Neural crest cell (in vitro differentiated cells): ENCODE data around the gene ARFGEF3. TPM values are rescaled to one million over a fixed set of nuclear protein-coding genes. Genes with fewer than 3 reads are reported as not detected.
"Not testable (repeated sequence)": the region's sequence is repeated elsewhere in the genome, so short reads cannot be mapped to it uniquely, and the experiment has no call there.

ENCODE experiments used
- DNase-seq: peaks from one replicate; pipeline ENCODE4 v3.0.0; 2021; ENCODE audit warnings: low read depth, mixed read lengths, low spot score
- H3K27ac Mint-ChIP-seq: one replicate; pipeline ENCODE4 v1.8.0; 2021; ENCODE audit warnings: mild to moderate bottlenecking, mixed read lengths; ENCODE audit not compliant: unreplicated experiment
- H3K27me3 Mint-ChIP-seq: 2 replicates; pipeline ENCODE4 v1.8.0; 2021; ENCODE audit warnings: low read depth, mild to moderate bottlenecking, mixed read lengths
- H3K36me3 Mint-ChIP-seq: 2 replicates; pipeline ENCODE4 v1.8.0; 2021; ENCODE audit warnings: low read depth, mild to moderate bottlenecking, mixed read lengths
- H3K4me1 Mint-ChIP-seq: 2 replicates; pipeline ENCODE4 v1.8.0; 2021; ENCODE audit warnings: mixed read lengths
- H3K4me3 Mint-ChIP-seq: one replicate; pipeline ENCODE4 v1.8.0; 2021; ENCODE audit warnings: mild to moderate bottlenecking, mixed read lengths
- H3K9me3 Mint-ChIP-seq: 2 replicates; pipeline ENCODE4 v1.8.0; 2021; ENCODE audit warnings: mixed read lengths
- CTCF ChIP-seq: fragments of 200-600 bp; sonication (generic); conservative IDR thresholded peaks from 2 replicates; pipeline ENCODE4 v1.5.0; 2021; ENCODE audit warnings: antibody characterized with exemption, mild to moderate bottlenecking
- total RNA-seq: library from RNA; stranded (reverse); gene quantifications from 2 replicates; pipeline ENCODE4 v1.2.1, GENCODE V29; 2021

ARFGEF3 gene
- total RNA-seq, 1 donor from 2014 or later, result 0.30 TPM

- Mint-ChIP-seq H3K27me3 (no peaks in the 10 kb centered on the region), H3K36me3 (no peaks in the 10 kb centered on the region), H3K27ac (no peak overlapping the region), H3K9me3 (no peaks in the 10 kb centered on the region), H3K4me1 (no peaks in the 10 kb centered on the region), H3K4me3 (no peak overlapping the region)
- DNase-seq, result no peak
- no peak for TF ChIP-seq CTCF
Measured at GRCh38 chr6:138286698-138287097, 125.0 kb downstream of the ARFGEF3 start.

- no peak overlapping the region for H3K27ac Mint-ChIP-seq
- no peaks in the 10 kb centered on the region for H3K36me3 Mint-ChIP-seq
- no peaks in the 10 kb centered on the region for H3K9me3 Mint-ChIP-seq
- no peak overlapping the region for H3K4me3 Mint-ChIP-seq
- no peaks in the 10 kb centered on the region for H3K4me1 Mint-ChIP-seq
- H3K27me3 Mint-ChIP-seq, result no peaks in the 10 kb centered on the region
- no peak for DNase-seq
- peak; percentile 60 for TF ChIP-seq CTCF
Measured at GRCh38 chr6:138287144-138287955, 125.6 kb downstream of the ARFGEF3 start.

GRCh38 chr6:138288428-138289085 lies 126.8 kb downstream of the ARFGEF3 start:
- not testable (repeated sequence) for H3K9me3 Mint-ChIP-seq, DNase-seq, H3K36me3 Mint-ChIP-seq, H3K4me3 Mint-ChIP-seq, H3K27me3 Mint-ChIP-seq, H3K4me1 Mint-ChIP-seq, H3K27ac Mint-ChIP-seq

- H3K9me3 Mint-ChIP-seq, result no peaks in the 10 kb centered on the region
- H3K36me3 Mint-ChIP-seq, result no peaks in the 10 kb centered on the region
- TF ChIP-seq CTCF, result peak; percentile 42
- no peak overlapping the region for H3K27ac Mint-ChIP-seq
- no peaks in the 10 kb centered on the region for H3K27me3 Mint-ChIP-seq
- H3K4me3 Mint-ChIP-seq, result no peak overlapping the region
- DNase-seq, result no peak
- H3K4me1 Mint-ChIP-seq, result no peaks in the 10 kb centered on the region
Measured at GRCh38 chr6:138289739-138290138, 128.0 kb downstream of the ARFGEF3 start.

GRCh38 chr6:138290423-138290962 lies 128.8 kb downstream of the ARFGEF3 start:
- Mint-ChIP-seq H3K9me3 (no peaks in the 10 kb centered on the region), H3K4me1 (no peaks in the 10 kb centered on the region), H3K27ac (no peak overlapping the region), H3K4me3 (no peak overlapping the region), H3K36me3 (no peaks in the 10 kb centered on the region), H3K27me3 (no peaks in the 10 kb centered on the region)
- DNase-seq, result no peak
- TF ChIP-seq CTCF, result no peak
